Lower leg skin (tissue), 4 donors: ENCODE data around the gene TMEM147. TPM values are rescaled to one million over a fixed set of nuclear protein-coding genes. Genes with fewer than 3 reads are reported as not detected.
"Not testable (repeated sequence)": the region's sequence is repeated elsewhere in the genome, so short reads cannot be mapped to it uniquely, and the experiment has no call there.

Experiments
- DNase-seq, 2 donors: peaks; one replicate each; pipeline ENCODE4 v3.0.0-alpha.2; 2019; ENCODE audit warnings: low spot score in 2 of 2
- H3K4me3 ChIP-seq: fragments of 200-600 bp; sonication (generic); 2 replicates; pipeline ENCODE4 v1.5.1; 2017; ENCODE audit warnings: mild to moderate bottlenecking, low read depth; ENCODE audit not compliant: poor library complexity, severe bottlenecking
- POLR2A ChIP-seq, 2 donors: fragments of 450-650 bp; IDR thresholded peaks; one replicate each; pipeline ENCODE4 v1.6.1; 2016 to 2017; ENCODE audit warnings: antibody characterized with exemption in 2 of 2, mild to moderate bottlenecking in 1 of 2, moderate library complexity in 1 of 2
- WGBS, 2 donors: methylation state at CpG; one replicate each; pipeline ENCODE4 v1.1.5; 2018; 5-methylcytosine and 5-hydroxymethylcytosine counted together
- intact Hi-C: fragments of 100-400 bp; cut with DNase I; formaldehyde crosslinking; loops from one replicate; pipeline ENCODE4 v1.15.0; 2023; ENCODE audit warnings: low total_unique reads
- total RNA-seq, 4 donors: library from RNA; depleted of rRNA; stranded (reverse); fragments of >200 nt; gene quantifications; one replicate each; pipeline ENCODE4 v1.1.0, GENCODE V29; 2016
- TF ChIP-seq, protein P1 (sequence below), 3 donors: fragments of 450-650 bp; IDR thresholded peaks; one replicate each; pipeline ENCODE4 v1.5.1; 2016; ENCODE audit warnings: antibody characterized with exemption in 3 of 3, mild to moderate bottlenecking in 3 of 3, moderate library complexity in 2 of 3

The TMEM147 gene
- total RNA-seq, 4 donors from 2014 or later, result 102 to 158 (median 130) TPM

DNA sequence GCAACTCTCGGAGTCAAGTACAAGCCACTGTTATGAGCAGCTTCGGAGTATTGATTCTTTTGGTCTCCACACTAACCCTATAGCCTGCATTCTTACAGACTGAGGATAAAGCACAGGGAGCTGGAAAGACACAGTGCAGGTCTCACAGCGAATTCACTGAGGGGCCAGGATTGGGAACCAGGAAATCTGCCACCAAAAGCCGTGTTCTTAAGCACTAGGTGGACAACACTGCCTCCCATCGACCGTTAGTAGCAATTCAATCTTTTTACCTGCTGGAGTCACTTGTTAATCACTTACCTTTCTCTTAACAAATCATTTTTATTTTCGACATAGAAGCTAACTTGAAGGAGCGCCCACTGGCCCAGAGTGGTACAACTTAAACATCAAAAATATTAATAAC lies 46.8 kb downstream of the TMEM147 start:
- DNase-seq, result no peak
- 22 to 26% methylated on average over 8 of the region's 8 CpGs for WGBS, 2 donors
- intact Hi-C loops, result no loop called here
- no peak overlapping the region for H3K4me3 ChIP-seq
- no peak for TF ChIP-seq POLR2A (IDR thresholded peaks at IDR 0.05)
- TF ChIP-seq, protein P1, sequence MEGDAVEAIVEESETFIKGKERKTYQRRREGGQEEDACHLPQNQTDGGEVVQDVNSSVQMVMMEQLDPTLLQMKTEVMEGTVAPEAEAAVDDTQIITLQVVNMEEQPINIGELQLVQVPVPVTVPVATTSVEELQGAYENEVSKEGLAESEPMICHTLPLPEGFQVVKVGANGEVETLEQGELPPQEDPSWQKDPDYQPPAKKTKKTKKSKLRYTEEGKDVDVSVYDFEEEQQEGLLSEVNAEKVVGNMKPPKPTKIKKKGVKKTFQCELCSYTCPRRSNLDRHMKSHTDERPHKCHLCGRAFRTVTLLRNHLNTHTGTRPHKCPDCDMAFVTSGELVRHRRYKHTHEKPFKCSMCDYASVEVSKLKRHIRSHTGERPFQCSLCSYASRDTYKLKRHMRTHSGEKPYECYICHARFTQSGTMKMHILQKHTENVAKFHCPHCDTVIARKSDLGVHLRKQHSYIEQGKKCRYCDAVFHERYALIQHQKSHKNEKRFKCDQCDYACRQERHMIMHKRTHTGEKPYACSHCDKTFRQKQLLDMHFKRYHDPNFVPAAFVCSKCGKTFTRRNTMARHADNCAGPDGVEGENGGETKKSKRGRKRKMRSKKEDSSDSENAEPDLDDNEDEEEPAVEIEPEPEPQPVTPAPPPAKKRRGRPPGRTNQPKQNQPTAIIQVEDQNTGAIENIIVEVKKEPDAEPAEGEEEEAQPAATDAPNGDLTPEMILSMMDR (IDR thresholded peaks at IDR 0.05), result no peak

DNA sequence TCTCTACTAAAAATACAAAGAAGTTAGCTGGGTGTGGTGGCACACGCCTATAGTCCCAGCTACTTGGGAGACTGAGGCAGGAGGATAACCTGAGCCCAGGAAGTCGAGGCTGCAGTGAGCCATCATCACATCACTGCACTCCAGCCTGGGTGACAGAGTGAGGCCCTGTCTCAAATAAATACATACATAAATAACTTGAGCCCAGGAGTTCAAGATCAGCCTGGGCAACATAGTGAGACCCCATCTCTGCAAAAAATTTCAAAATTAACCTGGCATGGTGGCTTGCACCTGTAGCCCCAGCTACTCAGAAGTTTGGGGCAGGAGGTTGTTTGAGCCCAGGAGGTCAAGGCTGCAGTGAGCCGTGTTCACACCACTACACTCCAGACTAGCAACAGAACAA lies 49.6 kb downstream of the TMEM147 start:
- H3K4me3 ChIP-seq, DNase-seq, intact Hi-C loops: not testable (repeated sequence)
- WGBS, 2 donors, result 65 to 72% methylated on average over 3 of the region's 3 CpGs

DNA sequence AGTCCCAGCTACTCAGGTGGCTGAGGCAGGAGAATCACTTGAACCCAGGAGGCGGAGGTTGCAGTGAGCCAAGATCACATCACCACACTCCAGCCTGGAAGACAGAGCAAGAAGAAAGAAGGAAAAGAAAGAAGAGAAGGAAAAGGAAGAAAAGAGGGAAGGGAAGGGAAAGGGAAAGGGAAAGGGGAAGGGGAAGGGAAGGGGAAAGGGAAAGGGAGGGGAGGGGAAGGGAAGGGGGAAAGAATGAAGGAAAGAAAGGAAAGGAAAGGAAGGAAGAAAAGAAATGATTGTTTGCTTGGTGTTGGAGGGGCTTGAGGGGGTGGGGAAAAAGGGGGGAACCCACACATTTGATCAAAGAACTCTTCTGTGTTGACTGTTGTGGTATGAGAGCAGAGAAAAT lies 50.5 kb downstream of the TMEM147 start:
- 93 to 100% methylated on average over 1 of the region's 1 CpG for WGBS, 2 donors
- TF ChIP-seq POLR2A (IDR thresholded peaks at IDR 0.05), result no peak
- TF ChIP-seq, protein P1 (IDR thresholded peaks at IDR 0.05), result no peak
- H3K4me3 ChIP-seq, result no peak overlapping the region
- DNase-seq, result no peak
- intact Hi-C loops, result no loop called here

DNA sequence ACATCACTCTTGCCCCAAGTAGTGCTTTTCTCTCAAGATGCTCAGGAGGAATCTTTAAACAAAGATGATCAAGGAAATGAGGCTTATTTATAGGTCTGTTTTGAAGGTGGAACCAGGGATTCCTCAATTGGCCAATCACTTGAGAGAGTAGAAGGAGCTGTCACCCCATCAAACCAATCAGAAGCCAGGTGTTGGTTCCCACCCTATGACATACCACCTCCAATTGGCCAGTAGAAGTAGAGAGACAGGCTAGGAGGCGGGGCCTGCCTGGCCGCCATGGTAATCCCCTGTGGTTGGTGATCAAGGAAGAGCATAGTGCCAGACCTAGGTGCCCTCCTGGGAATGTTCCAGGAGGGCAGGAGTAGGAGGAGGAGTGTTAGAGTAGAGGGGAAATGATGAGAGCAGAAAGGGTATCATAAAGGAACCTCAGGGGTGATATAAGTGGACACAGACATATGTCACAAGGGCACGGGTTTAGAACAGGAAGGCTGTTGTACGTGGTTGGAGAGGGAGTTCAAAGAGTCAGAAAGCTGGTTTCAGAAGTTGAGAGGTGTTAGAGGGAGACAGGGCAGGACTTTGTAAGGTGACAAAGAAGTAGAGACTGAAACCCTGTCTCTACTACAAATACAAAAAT lies 51.1 kb downstream of the TMEM147 start:
- intact Hi-C loops, result no loop called here
- no peak overlapping the region for H3K4me3 ChIP-seq
- TF ChIP-seq POLR2A (IDR thresholded peaks at IDR 0.05), result no peak
- TF ChIP-seq, protein P1 (IDR thresholded peaks at IDR 0.05), result no peak
- WGBS, 2 donors, result 71 to 77% methylated on average over 4 of the region's 4 CpGs
- no peak for DNase-seq

Other genes starting within 250 kb of the TMEM147 start
- 1 to 10 TPM in 1 of 4 donors, under 1 TPM in 1, not detected in 2; 0.91 to 4.2 TPM for gene CD22, start 216.4 kb upstream of the TMEM147 start, total RNA-seq
- not detected for gene FFAR1, start 197.7 kb upstream of the TMEM147 start, total RNA-seq
- not detected for gene FFAR3, start 187.2 kb upstream of the TMEM147 start, total RNA-seq
- not detected for gene GPR42, start 174.6 kb upstream of the TMEM147 start, total RNA-seq
- gene FFAR2, start 97.4 kb upstream of the TMEM147 start, total RNA-seq, result 1 to 10 TPM in 1 of 4 donors, under 1 TPM in 2, not detected in 1; 0.49 to 1.1 (median 0.55) TPM
- over 10,000 TPM; 10,097 to 21,423 (median 15,501) TPM for gene KRTDAP, start 55.2 kb upstream of the TMEM147 start, total RNA-seq
- 1,000 to 10,000 TPM; 5,221 to 8,616 (median 5,967) TPM for gene DMKN, start 32.0 kb upstream of the TMEM147 start, total RNA-seq
- 1,000 to 10,000 TPM; 1,839 to 3,070 (median 2,379) TPM for gene SBSN, start 17.3 kb upstream of the TMEM147 start, total RNA-seq
- 1 to 10 TPM; 6.0 to 7.3 (median 6.2) TPM for gene GAPDHS, start 12.2 kb upstream of the TMEM147 start, total RNA-seq
- gene ATP4A, start 18.0 kb downstream of the TMEM147 start, total RNA-seq, result not detected
- gene PMIS2, start 40.5 kb downstream of the TMEM147 start, total RNA-seq, result not detected
- gene HAUS5, start 67.1 kb downstream of the TMEM147 start, total RNA-seq, result 10 to 100 TPM in 3 of 4 donors, 1 to 10 TPM in 1; 8.9 to 15.7 (median 12.2) TPM
- 10 to 100 TPM; 64.1 to 82.4 (median 75.5) TPM for gene RBM42, start 83.4 kb downstream of the TMEM147 start, total RNA-seq
- gene ETV2, start 96.1 kb downstream of the TMEM147 start, total RNA-seq, result 1 to 10 TPM in 3 of 4 donors, not detected in 1; 1.2 to 1.8 (median 1.6) TPM
- gene COX6B1, start 102.7 kb downstream of the TMEM147 start, total RNA-seq, result 100 to 1,000 TPM; 266 to 629 (median 309) TPM
- gene UPK1A, start 120.9 kb downstream of the TMEM147 start, total RNA-seq, result 10 to 100 TPM in 2 of 4 donors, 1 to 10 TPM in 2; 5.1 to 45.2 (median 16.5) TPM
- gene ZBTB32, start 158.9 kb downstream of the TMEM147 start, total RNA-seq, result not detected
- gene KMT2B, start 172.4 kb downstream of the TMEM147 start, total RNA-seq, result 10 to 100 TPM; 33.1 to 74.7 (median 42.0) TPM
- gene IGFLR1, start 196.8 kb downstream of the TMEM147 start, total RNA-seq, result 10 to 100 TPM in 1 of 4 donors, 1 to 10 TPM in 3; 1.4 to 11.3 (median 5.1) TPM
- gene U2AF1L4, start 199.8 kb downstream of the TMEM147 start, total RNA-seq, result 10 to 100 TPM; 12.6 to 20.0 (median 18.5) TPM
- 10 to 100 TPM; 13.7 to 47.4 (median 30.8) TPM for gene PSENEN, start 200.0 kb downstream of the TMEM147 start, total RNA-seq
- gene LIN37, start 202.9 kb downstream of the TMEM147 start, total RNA-seq, result 10 to 100 TPM in 2 of 4 donors, 1 to 10 TPM in 2; 4.7 to 15.0 (median 10.3) TPM
- gene HSPB6, start 211.4 kb downstream of the TMEM147 start, total RNA-seq, result 1 to 10 TPM; 2.5 to 9.4 (median 3.9) TPM
- 10 to 100 TPM in 3 of 4 donors, 1 to 10 TPM in 1; 9.2 to 20.4 (median 12.9) TPM for gene PROSER3, start 212.6 kb downstream of the TMEM147 start, total RNA-seq
- 10 to 100 TPM in 2 of 4 donors, 1 to 10 TPM in 2; 3.6 to 25.7 (median 13.8) TPM for gene ARHGAP33, start 229.9 kb downstream of the TMEM147 start, total RNA-seq